GM12874 (cell line): ENCODE results near the gene MRTFA.

Experiments
- TF ChIP-seq, protein P1 (sequence below): IDR thresholded peaks from 2 replicates; pipeline ENCODE4 v1.5.1; 2011; ENCODE audit warnings: low read depth, mild to moderate bottlenecking, control low read depth, low read length, moderate library complexity; ENCODE audit not compliant: insufficient read depth

The MRTFA gene

DNA sequence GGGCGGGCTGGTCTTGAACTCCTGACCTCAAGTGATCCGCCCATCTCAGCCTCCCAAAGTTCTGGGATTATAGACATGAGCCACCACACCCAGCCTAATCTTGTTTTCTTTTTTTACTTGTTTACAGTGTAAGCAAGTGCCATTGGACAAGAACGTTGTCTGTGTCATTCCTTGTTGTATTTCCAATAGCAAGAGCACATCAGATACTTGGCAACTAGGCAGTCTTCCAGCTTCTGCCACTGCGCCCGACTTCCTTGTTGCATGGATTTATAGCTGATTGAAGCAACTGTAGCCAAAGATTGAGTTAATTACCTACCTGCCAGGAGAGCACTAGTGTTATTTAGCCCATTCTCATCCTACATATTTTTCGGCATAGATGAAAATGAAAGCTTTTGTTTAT lies 269.2 kb downstream of the MRTFA start:
- TF ChIP-seq, protein P1, sequence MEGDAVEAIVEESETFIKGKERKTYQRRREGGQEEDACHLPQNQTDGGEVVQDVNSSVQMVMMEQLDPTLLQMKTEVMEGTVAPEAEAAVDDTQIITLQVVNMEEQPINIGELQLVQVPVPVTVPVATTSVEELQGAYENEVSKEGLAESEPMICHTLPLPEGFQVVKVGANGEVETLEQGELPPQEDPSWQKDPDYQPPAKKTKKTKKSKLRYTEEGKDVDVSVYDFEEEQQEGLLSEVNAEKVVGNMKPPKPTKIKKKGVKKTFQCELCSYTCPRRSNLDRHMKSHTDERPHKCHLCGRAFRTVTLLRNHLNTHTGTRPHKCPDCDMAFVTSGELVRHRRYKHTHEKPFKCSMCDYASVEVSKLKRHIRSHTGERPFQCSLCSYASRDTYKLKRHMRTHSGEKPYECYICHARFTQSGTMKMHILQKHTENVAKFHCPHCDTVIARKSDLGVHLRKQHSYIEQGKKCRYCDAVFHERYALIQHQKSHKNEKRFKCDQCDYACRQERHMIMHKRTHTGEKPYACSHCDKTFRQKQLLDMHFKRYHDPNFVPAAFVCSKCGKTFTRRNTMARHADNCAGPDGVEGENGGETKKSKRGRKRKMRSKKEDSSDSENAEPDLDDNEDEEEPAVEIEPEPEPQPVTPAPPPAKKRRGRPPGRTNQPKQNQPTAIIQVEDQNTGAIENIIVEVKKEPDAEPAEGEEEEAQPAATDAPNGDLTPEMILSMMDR: no peak

DNA sequence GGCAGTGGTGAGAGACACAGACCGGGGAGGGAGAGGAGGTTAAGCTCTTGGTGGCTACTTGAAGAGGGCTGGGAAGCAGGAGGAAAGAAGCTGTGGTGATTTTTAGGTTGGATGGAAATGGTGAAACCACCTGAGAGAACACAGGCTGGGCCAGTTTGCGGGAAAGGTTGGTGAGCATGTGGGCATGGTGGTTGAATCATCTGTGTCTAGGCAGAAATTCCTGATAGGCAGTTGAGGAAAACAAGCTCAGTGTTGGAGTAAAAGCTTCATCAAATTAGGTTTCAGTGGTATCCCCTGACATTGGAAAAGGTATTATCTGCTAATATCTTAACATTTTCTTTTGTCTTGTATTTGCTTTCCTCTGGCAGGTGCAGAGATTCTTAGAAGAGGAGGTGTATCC lies 270.5 kb downstream of the MRTFA start:
- TF ChIP-seq, protein P1: no peak

DNA sequence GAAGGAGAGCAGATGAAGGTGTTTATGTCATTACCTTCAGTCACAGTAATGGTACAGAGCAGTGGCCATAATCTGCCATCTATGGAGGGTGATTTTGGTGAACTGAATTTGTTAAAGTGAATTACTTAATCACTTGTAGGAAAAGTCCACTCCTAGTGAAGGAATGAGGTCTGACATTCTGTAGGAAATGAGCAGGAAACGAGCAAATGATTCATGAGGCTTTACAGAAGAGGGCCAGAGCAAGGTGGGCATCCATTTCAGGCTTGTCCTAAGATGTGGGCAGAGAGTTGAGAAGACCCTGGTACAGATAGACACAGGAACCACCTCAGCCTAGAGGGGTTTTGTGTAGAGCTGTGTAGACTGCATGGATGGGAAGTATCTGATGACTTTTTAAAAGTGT lies 272.1 kb downstream of the MRTFA start:
- TF ChIP-seq, protein P1: no peak

DNA sequence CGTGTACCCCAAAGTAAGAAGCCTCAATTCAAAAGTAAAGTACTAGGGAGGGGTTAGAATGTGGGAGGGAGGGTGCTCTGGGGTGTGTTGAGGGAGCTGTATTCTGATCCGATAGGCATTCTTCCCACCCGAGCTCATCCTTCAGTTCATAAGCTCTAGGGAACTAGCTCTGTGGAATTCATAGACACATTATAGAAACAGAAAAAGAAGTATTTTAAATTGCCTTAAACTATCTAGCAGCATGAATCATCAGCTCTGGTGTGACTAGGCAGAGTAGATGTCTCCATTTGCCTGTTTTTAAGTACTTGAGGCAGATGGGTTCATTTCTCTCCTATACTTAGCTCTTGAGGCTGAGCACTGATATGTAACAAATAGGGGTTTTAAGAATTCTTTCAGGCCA lies 273.5 kb downstream of the MRTFA start:
- TF ChIP-seq, protein P1: no peak

DNA sequence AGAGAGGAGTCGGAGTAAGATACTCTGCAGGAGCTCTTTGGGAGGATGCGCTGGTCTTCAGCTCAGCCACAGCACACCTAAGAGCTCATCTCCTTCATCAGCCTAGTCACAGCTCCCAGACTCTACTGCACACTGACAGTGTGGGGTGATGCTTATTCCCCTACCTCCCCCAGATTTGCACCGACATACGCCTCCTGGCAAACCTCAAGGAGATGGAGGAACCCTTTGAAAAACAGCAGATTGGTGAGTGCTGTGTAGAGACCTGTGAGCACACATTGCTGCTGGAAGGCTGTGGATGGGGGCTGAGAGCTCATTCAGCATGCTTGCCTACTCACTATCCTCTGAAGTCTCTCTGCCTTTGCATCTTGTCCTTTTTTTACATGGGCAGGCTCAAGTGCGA lies 275.4 kb downstream of the MRTFA start:
- TF ChIP-seq, protein P1: no peak
